ENCODE results near the gene WDR43. TPM values are rescaled to one million over a fixed set of nuclear protein-coding genes. Genes with fewer than 3 reads are reported as not detected.
A peak's percentile ranks its signal among the peaks of the same experiment; 100 is the strongest.

WDR43 gene, protein sequence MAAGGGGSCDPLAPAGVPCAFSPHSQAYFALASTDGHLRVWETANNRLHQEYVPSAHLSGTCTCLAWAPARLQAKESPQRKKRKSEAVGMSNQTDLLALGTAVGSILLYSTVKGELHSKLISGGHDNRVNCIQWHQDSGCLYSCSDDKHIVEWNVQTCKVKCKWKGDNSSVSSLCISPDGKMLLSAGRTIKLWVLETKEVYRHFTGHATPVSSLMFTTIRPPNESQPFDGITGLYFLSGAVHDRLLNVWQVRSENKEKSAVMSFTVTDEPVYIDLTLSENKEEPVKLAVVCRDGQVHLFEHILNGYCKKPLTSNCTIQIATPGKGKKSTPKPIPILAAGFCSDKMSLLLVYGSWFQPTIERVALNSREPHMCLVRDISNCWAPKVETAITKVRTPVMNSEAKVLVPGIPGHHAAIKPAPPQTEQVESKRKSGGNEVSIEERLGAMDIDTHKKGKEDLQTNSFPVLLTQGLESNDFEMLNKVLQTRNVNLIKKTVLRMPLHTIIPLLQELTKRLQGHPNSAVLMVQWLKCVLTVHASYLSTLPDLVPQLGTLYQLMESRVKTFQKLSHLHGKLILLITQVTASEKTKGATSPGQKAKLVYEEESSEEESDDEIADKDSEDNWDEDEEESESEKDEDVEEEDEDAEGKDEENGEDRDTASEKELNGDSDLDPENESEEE
- total RNA-seq (10 to 100 TPM; 18.5 to 73.2 (median 59.4) TPM), polyA plus RNA-seq (10 to 100 TPM in 2 of 3 donors, 1 to 10 TPM in 1; 9.7 to 13.9 (median 13.7) TPM)
- long read RNA-seq, donor 1, partial matches to known transcripts = 0 of 1 reads
- long read RNA-seq, donor 1, other reads (novel, unspliced or antisense) = 0 of 1 reads
- long read RNA-seq, donor 2, partial matches to known transcripts = 0 of 4 reads
- long read RNA-seq, donor 2, other reads (novel, unspliced or antisense) = 0 of 4 reads
- long read RNA-seq, donor 3, partial matches to known transcripts = 0 of 3 reads
- long read RNA-seq, donor 3, other reads (novel, unspliced or antisense) = 0 of 3 reads
- long read RNA-seq, donor 4, partial matches to known transcripts = 0 of 1 reads
- long read RNA-seq, donor 4, other reads (novel, unspliced or antisense) = 0 of 1 reads
- long read RNA-seq, donor 5, partial matches to known transcripts = 0 of 4 reads
- long read RNA-seq, donor 5, other reads (novel, unspliced or antisense) = 0 of 4 reads
- long read RNA-seq, donor 6 = 0 reads
- long read RNA-seq, donor 7, partial matches to known transcripts = 0 of 2 reads
- long read RNA-seq, donor 7, other reads (novel, unspliced or antisense) = 0 of 2 reads
- long read RNA-seq, donor 8, partial matches to known transcripts = 22 of 24 reads
- long read RNA-seq, donor 8, other reads (novel, unspliced or antisense) = 0 of 24 reads
- long read RNA-seq, donor 9, partial matches to known transcripts = 0 of 2 reads
- long read RNA-seq, donor 9, other reads (novel, unspliced or antisense) = 0 of 2 reads
- long read RNA-seq, donor 10, partial matches to known transcripts = 0 of 1 reads
- long read RNA-seq, donor 10, other reads (novel, unspliced or antisense) = 0 of 1 reads

DNA sequence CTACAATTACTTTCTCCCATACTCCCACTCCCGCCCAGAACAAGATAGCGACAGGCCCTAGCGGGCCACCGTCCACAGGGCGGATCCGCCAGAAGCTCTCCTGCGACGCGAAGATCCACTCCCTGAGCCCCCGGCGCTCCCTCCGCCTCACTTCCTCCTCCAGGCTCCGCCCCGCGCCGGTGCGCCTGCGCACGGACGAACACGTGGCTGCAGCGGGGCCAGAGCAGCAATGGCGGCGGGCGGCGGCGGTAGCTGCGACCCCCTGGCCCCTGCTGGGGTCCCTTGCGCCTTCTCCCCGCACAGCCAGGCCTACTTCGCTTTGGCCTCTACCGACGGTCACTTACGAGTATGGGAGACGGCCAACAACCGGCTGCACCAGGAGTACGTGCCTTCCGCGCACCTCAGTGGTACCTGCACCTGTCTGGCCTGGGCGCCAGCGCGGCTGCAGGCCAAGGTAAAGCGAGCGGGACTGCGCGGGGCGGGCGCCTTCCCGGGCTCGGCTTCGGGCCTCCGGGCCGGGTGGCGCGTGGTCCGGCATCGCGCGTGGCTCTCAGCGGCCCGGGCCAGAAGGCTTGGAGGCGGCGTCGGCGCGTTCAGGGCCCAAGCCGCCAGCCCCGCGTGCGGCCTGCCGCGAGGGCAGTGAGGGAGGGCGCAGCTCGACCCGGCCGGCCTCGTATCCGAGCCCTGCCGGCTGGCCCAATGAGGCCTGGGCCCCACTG is at the start of gene WDR43:
Gene WDR43, plus strand, starts transcription at position 198 of the 719 bp plus-strand sequence. Its CDS starts 32 bp downstream, at position 230.
- Histone ChIP-seq H3K9me3 (no peaks in the 10 kb centered on the region), H3K4me1 (peaks cover 14 to 46% (median 37%) of the 10 kb centered on the region in 4 donors), H3K27me3 (no peaks in the 10 kb centered on the region), H3K27ac (peak within 1 kb of the TSS; percentile 82 to 89 (median 86)), H3K36me3 (no peaks in the 10 kb centered on the region), H3K4me3 (peak within 1 kb of the TSS; percentile 66 to 97 (median 92))
- TF ChIP-seq EP300 (IDR thresholded peaks at IDR 0.05) = no peak
- TF ChIP-seq POLR2AphosphoS5 (IDR thresholded peaks at IDR 0.05) = peak; percentile 86 to 99 (median 89)
- peak in 1 of 4 donors; percentile 62 for TF ChIP-seq POLR2A (IDR thresholded peaks at IDR 0.05)
- TF ChIP-seq, protein P1, sequence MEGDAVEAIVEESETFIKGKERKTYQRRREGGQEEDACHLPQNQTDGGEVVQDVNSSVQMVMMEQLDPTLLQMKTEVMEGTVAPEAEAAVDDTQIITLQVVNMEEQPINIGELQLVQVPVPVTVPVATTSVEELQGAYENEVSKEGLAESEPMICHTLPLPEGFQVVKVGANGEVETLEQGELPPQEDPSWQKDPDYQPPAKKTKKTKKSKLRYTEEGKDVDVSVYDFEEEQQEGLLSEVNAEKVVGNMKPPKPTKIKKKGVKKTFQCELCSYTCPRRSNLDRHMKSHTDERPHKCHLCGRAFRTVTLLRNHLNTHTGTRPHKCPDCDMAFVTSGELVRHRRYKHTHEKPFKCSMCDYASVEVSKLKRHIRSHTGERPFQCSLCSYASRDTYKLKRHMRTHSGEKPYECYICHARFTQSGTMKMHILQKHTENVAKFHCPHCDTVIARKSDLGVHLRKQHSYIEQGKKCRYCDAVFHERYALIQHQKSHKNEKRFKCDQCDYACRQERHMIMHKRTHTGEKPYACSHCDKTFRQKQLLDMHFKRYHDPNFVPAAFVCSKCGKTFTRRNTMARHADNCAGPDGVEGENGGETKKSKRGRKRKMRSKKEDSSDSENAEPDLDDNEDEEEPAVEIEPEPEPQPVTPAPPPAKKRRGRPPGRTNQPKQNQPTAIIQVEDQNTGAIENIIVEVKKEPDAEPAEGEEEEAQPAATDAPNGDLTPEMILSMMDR (IDR thresholded peaks at IDR 0.05) = no peak
- intact Hi-C loops (cut with DNase I; ENCODE audit: low total_unique reads) = no loop called here
- DNase-seq = peak; percentile 98 to 99
- 0% methylated on average over 17 to 79 of the region's 79 CpGs for WGBS, 5 donors

DNA sequence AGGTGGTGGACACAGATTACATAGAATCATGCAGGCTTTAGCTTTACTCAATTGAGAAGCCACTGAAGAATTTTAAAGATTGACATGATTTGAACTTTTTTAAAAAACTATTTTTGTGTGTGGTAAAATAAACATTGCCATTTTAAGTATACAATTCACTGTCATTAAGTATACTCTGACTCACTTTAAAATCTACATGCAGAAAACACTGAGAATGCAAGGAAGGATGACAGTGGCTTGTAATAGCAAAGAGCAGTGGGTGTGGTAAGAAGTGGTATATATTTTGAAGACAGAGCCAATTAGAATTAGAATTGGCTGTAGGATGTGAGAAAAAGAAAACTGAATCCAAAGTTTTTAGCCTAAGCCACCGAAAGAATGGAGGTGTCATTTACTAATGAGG is 39.3 kb upstream of the WDR43 start:
- Histone ChIP-seq H3K9me3 (no peaks in the 10 kb centered on the region), H3K4me1 (no peaks in the 10 kb centered on the region), H3K27me3 (no peaks in the 10 kb centered on the region), H3K27ac (no peak overlapping the region), H3K36me3 (peaks cover 0 to 55% (median 27%) of the 10 kb centered on the region in 4 donors), H3K4me3 (no peak overlapping the region)
- TF ChIP-seq EP300 (IDR thresholded peaks at IDR 0.05) (no peak), POLR2AphosphoS5 (IDR thresholded peaks at IDR 0.05) (no peak), POLR2A (IDR thresholded peaks at IDR 0.05) (no peak)
- TF ChIP-seq, protein P1 (IDR thresholded peaks at IDR 0.05) = no peak
- DNase-seq = no peak
- intact Hi-C loops (cut with DNase I; ENCODE audit: low total_unique reads) = no loop called here
- WGBS, 5 donors = 91 to 98% (median 93%) methylated on average over 1 of the region's 1 CpG

DNA sequence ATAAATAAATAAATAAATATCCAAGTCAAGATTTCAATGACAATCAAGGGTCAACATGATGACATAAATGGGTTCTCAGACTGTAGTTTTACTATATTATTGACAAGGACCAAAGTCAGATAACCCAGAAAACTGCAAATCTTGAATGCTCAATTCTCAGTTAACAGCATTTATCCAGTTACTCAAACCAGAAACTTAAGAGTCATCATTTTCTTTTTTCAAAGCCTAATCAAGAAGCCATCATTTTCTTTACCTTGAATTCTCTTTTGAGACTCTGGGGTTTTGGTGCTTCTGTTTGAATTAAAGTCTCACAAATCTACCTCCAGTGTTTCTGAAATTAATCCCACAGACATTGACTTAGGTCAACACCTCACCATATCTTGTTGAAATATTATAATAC is 38.5 kb upstream of the WDR43 start:
- Histone ChIP-seq H3K27ac (no peak overlapping the region), H3K36me3 (peaks cover 0 to 62% (median 32%) of the 10 kb centered on the region in 4 donors), H3K4me1 (no peaks in the 10 kb centered on the region), H3K27me3 (no peaks in the 10 kb centered on the region), H3K4me3 (no peak overlapping the region), H3K9me3 (no peaks in the 10 kb centered on the region)
- no peak for DNase-seq
- intact Hi-C loops (cut with DNase I; ENCODE audit: low total_unique reads) = no loop called here
- TF ChIP-seq, protein P1 (IDR thresholded peaks at IDR 0.05) = no peak
- no peak for TF ChIP-seq EP300 (IDR thresholded peaks at IDR 0.05)
- TF ChIP-seq POLR2A (IDR thresholded peaks at IDR 0.05) = no peak
- TF ChIP-seq POLR2AphosphoS5 (IDR thresholded peaks at IDR 0.05) = no peak

Data from stomach (tissue), 19 donors.